HCT116 (cell line): ENCODE measurements around the gene ADORA1. TPM values are rescaled to one million over a fixed set of nuclear protein-coding genes. Genes with fewer than 3 reads are reported as not detected.

Experiments
- ATAC-seq: fragments of 200-7000 bp; cut with Tn5 transposase; 2 replicates; pipeline ENCODE4 v1.9.1; 2020; ENCODE audit warnings: mild to moderate bottlenecking, moderate library complexity
- BruUV-seq: library from RNA; stranded (reverse); fragments of 400-500 nt; replicated peaks from 2 replicates; lab custom pipeline; 2021; lab: Mats Ljungman, UMichigan
- CTCF ChIA-PET: fragments of 300-600 bp; sonication (Branson Sonifier 250); formaldehyde crosslinking; loops from one replicate; lab custom pipeline; 2021; ENCODE audit warnings: antibody characterized with exemption; lab: Charles Lee
- POLR2A ChIA-PET: fragments of 300-600, 350-600 bp; sonication (Branson Sonifier 250); formaldehyde crosslinking; loops from one replicate; lab custom pipeline; 2021; ENCODE audit warnings: antibody characterized with exemption; lab: Charles Lee
- RAD21 ChIA-PET, 2 experiments: fragments of 300-600 bp; sonication (Branson Sonifier 250); formaldehyde crosslinking; loops; one replicate each; lab custom pipeline; 2023; ENCODE audit warnings: low total read pairs in 2 of 2; ENCODE audit not compliant: uncharacterized antibody in 2 of 2, unreplicated experiment in 2 of 2, low non-redundant PET in 1 of 2; lab: Charles Lee
- DNase-seq: peaks from one replicate; pipeline ENCODE4 v3.0.0-alpha.2; 2010; ENCODE audit warnings: low read depth, low spot score
- H2AFZ ChIP-seq: fragments of 200-600 bp; shearing (Covaris generic), sonication (generic); 2 replicates; pipeline ENCODE4 v1.6.1; 2017; ENCODE audit warnings: low read depth, mixed run types, mixed read lengths, antibody characterized with exemption, low read length; ENCODE audit not compliant: poor library complexity, severe bottlenecking
- H3K27ac ChIP-seq: 2 replicates; pipeline ENCODE4 v1.5.1; 2012; ENCODE audit warnings: low read depth, low read length
- H3K27me3 ChIP-seq: fragments of 200-600 bp; sonication (generic); 2 replicates; pipeline ENCODE4 v1.6.1; 2016; ENCODE audit warnings: mixed run types, low read length, mixed read lengths; ENCODE audit not compliant: insufficient read depth
- H3K36me3 ChIP-seq, 2 experiments: fragments of 200-500 bp in 1 of 2; fragments of 200-600 bp in 1 of 2; sonication (Bioruptor generic) in 1 of 2; sonication (generic) in 1 of 2; 2 replicates each; pipeline versions ENCODE4 v1.5.1 to v1.6.1; 2014 to 2016; ENCODE audit warnings: low read length in 2 of 2, inconsistent platforms in 1 of 2, mixed read lengths in 1 of 2, mixed run types in 1 of 2; ENCODE audit not compliant: insufficient read depth in 2 of 2, control insufficient read depth in 1 of 2
- H3K4me1 ChIP-seq, 2 experiments: fragments of 200-600 bp in 1 of 2; sonication (generic) in 1 of 2; 2 replicates each; pipeline versions ENCODE4 v1.5.1 to v1.6.1; 2012 to 2017; ENCODE audit warnings: low read length in 2 of 2, inconsistent platforms in 1 of 2, mild to moderate bottlenecking in 1 of 2, mixed read lengths in 1 of 2, mixed run types in 1 of 2, moderate library complexity in 1 of 2; ENCODE audit not compliant: insufficient read depth in 2 of 2, control insufficient read depth in 1 of 2
- H3K4me2 ChIP-seq: fragments of 200-600 bp; sonication (generic); 2 replicates; pipeline ENCODE4 v1.6.1; 2017; ENCODE audit warnings: mixed run types, low read length, mixed read lengths
- H3K4me3 ChIP-seq, 2 experiments: fragments of 200-600 bp in 1 of 2; sonication (generic) in 1 of 2; replicated peaks in 1 of 2; 2 replicates each; pipeline ENCODE4 v1.5.1; 2011 to 2016; ENCODE audit warnings: low read length in 2 of 2, control low read depth in 1 of 2, low read depth in 1 of 2, mild to moderate bottlenecking in 1 of 2, mixed read lengths in 1 of 2, mixed run types in 1 of 2
- H3K79me2 ChIP-seq: fragments of 200-600 bp; sonication (generic); 2 replicates; pipeline ENCODE4 v1.6.1; 2017; ENCODE audit warnings: mild to moderate bottlenecking, mixed run types, low read length, moderate library complexity, mixed read lengths; ENCODE audit not compliant: insufficient read depth
- H3K9ac ChIP-seq: fragments of 200-600 bp; sonication (generic); 2 replicates; pipeline ENCODE4 v1.6.1; 2016; ENCODE audit warnings: low read length, mixed read lengths
- H3K9me2 ChIP-seq: fragments of 200-600 bp; sonication (generic), shearing (Covaris generic); 2 replicates; pipeline ENCODE4 v1.6.1; 2017; ENCODE audit warnings: mixed run types, mild to moderate bottlenecking, moderate library complexity; ENCODE audit not compliant: insufficient read depth
- H3K9me3 ChIP-seq, 2 experiments: fragments of 200-500 bp in 1 of 2; fragments of 200-600 bp in 1 of 2; sonication (Bioruptor generic) in 1 of 2; sonication (generic) in 1 of 2; 2 replicates each; pipeline ENCODE4 v1.6.1; 2014 to 2017; ENCODE audit warnings: low read length in 2 of 2, mixed read lengths in 2 of 2, inconsistent platforms in 1 of 2, low read depth in 1 of 2, mild to moderate bottlenecking in 1 of 2, mixed run types in 1 of 2, moderate library complexity in 1 of 2; ENCODE audit not compliant: control insufficient read depth in 1 of 2, insufficient read depth in 1 of 2
- H4K20me1 ChIP-seq: fragments of 200-600 bp; sonication (generic), shearing (Covaris generic); 2 replicates; pipeline ENCODE4 v1.6.1; 2017; ENCODE audit warnings: mixed run types, mild to moderate bottlenecking, moderate library complexity; ENCODE audit not compliant: insufficient read depth
- EZH2 ChIP-seq: fragments of 200-600 bp; sonication (generic); IDR thresholded peaks from 2 replicates; pipeline ENCODE4 v1.6.1; 2017; ENCODE audit warnings: antibody characterized with exemption, mixed run types
- EZH2phosphoT487 ChIP-seq: fragments of 200-600 bp; IDR thresholded peaks from 2 replicates; pipeline ENCODE4 v1.6.1; 2018; ENCODE audit warnings: antibody characterized with exemption, borderline replicate concordance
- FOSL1 ChIP-seq: IDR thresholded peaks from 2 replicates; pipeline ENCODE4 v1.6.1; 2012; ENCODE audit warnings: low read depth
- POLR2A ChIP-seq: IDR thresholded peaks from 2 replicates; pipeline ENCODE4 v1.7.0; 2011; ENCODE audit warnings: borderline replicate concordance; ENCODE audit not compliant: insufficient read depth, insufficient read length; ENCODE audit errors: extremely low read depth
- SIN3A ChIP-seq: IDR thresholded peaks from 2 replicates; pipeline ENCODE4 v1.6.1; 2012; ENCODE audit warnings: low read depth
- SRF ChIP-seq: IDR thresholded peaks from 2 replicates; pipeline ENCODE4 v1.6.1; 2012; ENCODE audit warnings: low read depth
- ZBTB33 ChIP-seq: IDR thresholded peaks from 2 replicates; pipeline ENCODE4 v1.6.1; 2011; ENCODE audit warnings: mild to moderate bottlenecking, low read length, moderate library complexity; ENCODE audit not compliant: insufficient replicate concordance; ENCODE audit errors: extremely low read depth
- ZNF274 ChIP-seq: fragments of 200-500 bp; sonication (Bioruptor generic); IDR thresholded peaks from 2 replicates; pipeline ENCODE4 v1.6.1; 2014; ENCODE audit warnings: mild to moderate bottlenecking, low read depth, low read length, inconsistent platforms
- intact Hi-C: fragments of 100-400 bp; cut with micrococcal nuclease; formaldehyde crosslinking; loops from 2 replicates; pipeline ENCODE4 v1.10.0; 2022
- total RNA-seq: library from RNA; stranded (reverse); gene quantifications from one replicate; pipeline ENCODE4 v1.2.1, GENCODE V29; 2021; ENCODE audit not compliant: unreplicated experiment
- TF ChIP-seq, protein P1 (sequence below): IDR thresholded peaks from 2 replicates; pipeline ENCODE4 v1.6.1; 2012
- TF ChIP-seq, protein P2 (sequence below): IDR thresholded peaks from 2 replicates; pipeline ENCODE4 v1.6.1; 2012

The ADORA1 gene
- total RNA-seq, 1 experiment from 2014 or later: 2.8 TPM

GRCh38 chr1:203114202-203114601, 13.3 kb upstream of the ADORA1 start:
- Histone ChIP-seq H3K9me3 (no peaks in the 10 kb centered on the region), H3K4me2 (no peak overlapping the region), H3K4me3 (no peak overlapping the region), H3K27me3 (peaks cover 55% of the 10 kb centered on the region), H4K20me1 (no peaks in the 10 kb centered on the region), H3K27ac (no peak overlapping the region), H3K4me1 (peaks cover 0 to 10% of the 10 kb centered on the region in 2 experiments; a peak in 1 of 4 replicates), H3K9ac (no peak overlapping the region), H2AFZ (no peak overlapping the region), H3K9me2 (no peaks in the 10 kb centered on the region), H3K79me2 (no peaks in the 10 kb centered on the region), H3K36me3 (no peaks in the 10 kb centered on the region)
- ChIA-PET CTCF (interaction anchor here (1.9 kb wide), 1 partner anchor 153 kb away, joined by 5 read pairs; no protein-coding TSS in a partner anchor), RAD21 (no interaction called here), POLR2A (no interaction called here)
- TF ChIP-seq EZH2phosphoT487 (no peak), POLR2A (no peak), ZNF274 (no peak), SIN3A (no peak), SRF (no peak), ZBTB33 (no peak), FOSL1 (no peak), EZH2 (no peak)
- TF ChIP-seq, protein P1, sequence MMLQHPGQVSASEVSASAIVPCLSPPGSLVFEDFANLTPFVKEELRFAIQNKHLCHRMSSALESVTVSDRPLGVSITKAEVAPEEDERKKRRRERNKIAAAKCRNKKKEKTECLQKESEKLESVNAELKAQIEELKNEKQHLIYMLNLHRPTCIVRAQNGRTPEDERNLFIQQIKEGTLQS: no peak
- TF ChIP-seq, protein P2, sequence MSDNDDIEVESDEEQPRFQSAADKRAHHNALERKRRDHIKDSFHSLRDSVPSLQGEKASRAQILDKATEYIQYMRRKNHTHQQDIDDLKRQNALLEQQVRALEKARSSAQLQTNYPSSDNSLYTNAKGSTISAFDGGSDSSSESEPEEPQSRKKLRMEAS: no peak
- intact Hi-C loops: no loop called here
- ATAC-seq (no peak), DNase-seq (no peak)
- no TSS peak for BruUV-seq
